Caco-2 (cell line): ENCODE data around the gene CNGA4. TPM values are rescaled to one million over a fixed set of nuclear protein-coding genes. Genes with fewer than 3 reads are reported as not detected.

Experiments
- BruUV-seq: library from RNA; stranded (reverse); fragments of 400-500 nt; replicated peaks from 2 replicates; lab custom pipeline; 2021; lab: Mats Ljungman, UMichigan
- CTCF ChIA-PET: fragments of 300-600 bp; sonication (Branson Sonifier 250); formaldehyde crosslinking; loops from one replicate; lab custom pipeline; 2022; ENCODE audit warnings: antibody characterized with exemption; lab: Charles Lee
- POLR2A ChIA-PET: fragments of 300-600 bp; sonication (Branson Sonifier 250); formaldehyde crosslinking; loops from one replicate; lab custom pipeline; 2022; ENCODE audit warnings: antibody characterized with exemption; lab: Charles Lee
- DNase-seq, 2 experiments: peaks; one replicate each; pipeline versions ENCODE4 v3.0.0 to v3.0.0-alpha.2; 2020 to 2022
- H3K27me3 ChIP-seq: replicated peaks from 2 replicates; pipeline ENCODE4 v1.6.0; 2011; ENCODE audit warnings: low read length; ENCODE audit not compliant: control insufficient read depth, insufficient read depth
- H3K36me3 ChIP-seq: 2 replicates; pipeline ENCODE4 v1.5.1; 2011; ENCODE audit warnings: low read length; ENCODE audit not compliant: control insufficient read depth, insufficient read depth
- H3K4me1 ChIP-seq: fragments of 250-450 bp; sonication (Bioruptor Pico); 2 replicates; pipeline ENCODE4 v1.5.1; 2020; ENCODE audit warnings: mild to moderate bottlenecking
- H3K4me3 ChIP-seq: 2 replicates; pipeline ENCODE4 v1.5.1; 2011; ENCODE audit warnings: low read depth, mild to moderate bottlenecking, control low read depth, low read length
- H3K9me3 ChIP-seq: fragments of 250-450 bp; sonication (Bioruptor Pico); 2 replicates; pipeline ENCODE4 v1.5.1; 2020; ENCODE audit warnings: mild to moderate bottlenecking, moderate library complexity
- H3K27ac Mint-ChIP-seq: one replicate; pipeline ENCODE4 v1.8.0; 2022; ENCODE audit warnings: mixed read lengths; ENCODE audit not compliant: unreplicated experiment
- H3K27me3 Mint-ChIP-seq: one replicate; pipeline ENCODE4 v1.8.0; 2022; ENCODE audit warnings: mixed read lengths; ENCODE audit not compliant: insufficient read depth, unreplicated experiment
- H3K36me3 Mint-ChIP-seq: one replicate; pipeline ENCODE4 v1.8.0; 2022; ENCODE audit warnings: mild to moderate bottlenecking, mixed read lengths; ENCODE audit not compliant: insufficient read depth, unreplicated experiment
- H3K4me1 Mint-ChIP-seq: one replicate; pipeline ENCODE4 v1.8.0; 2022; ENCODE audit warnings: low read depth, mixed read lengths; ENCODE audit not compliant: unreplicated experiment
- H3K4me3 Mint-ChIP-seq: one replicate; pipeline ENCODE4 v1.8.0; 2022; ENCODE audit warnings: mild to moderate bottlenecking, moderate library complexity, mixed read lengths; ENCODE audit not compliant: unreplicated experiment
- H3K9me3 Mint-ChIP-seq: one replicate; pipeline ENCODE4 v1.8.0; 2022; ENCODE audit warnings: mixed read lengths; ENCODE audit not compliant: unreplicated experiment
- CTCF ChIP-seq, 2 experiments: fragments of 200-600 bp in 1 of 2; IDR thresholded peaks; 1 replicate in 1 of 2; 2 replicates in 1 of 2; pipeline versions ENCODE4 v1.5.1 to v1.8.0; 2011 to 2022; ENCODE audit warnings: antibody characterized with exemption in 1 of 2, control low read depth in 1 of 2, inconsistent platforms in 1 of 2, low read depth in 1 of 2, low read length in 1 of 2, mild to moderate bottlenecking in 1 of 2, moderate library complexity in 1 of 2; ENCODE audit not compliant: insufficient read depth in 1 of 2, severe bottlenecking in 1 of 2, unreplicated experiment in 1 of 2
- intact Hi-C: fragments of 100-400 bp; cut with micrococcal nuclease; formaldehyde crosslinking; loops from one replicate; pipeline ENCODE4 v1.10.0; 2022; ENCODE audit not compliant: unreplicated experiment
- total RNA-seq: library from RNA; stranded (reverse); gene quantifications from 2 replicates; pipeline ENCODE4 v1.2.3, GENCODE V29; 2022

The CNGA4 gene
- total RNA-seq, 1 experiment from 2014 or later: not detected

- intact Hi-C loops: no loop called here
- TF ChIP-seq CTCF (IDR thresholded peaks at IDR 0.05; ENCODE audit: insufficient read depth in 1 of 2, low read depth in 1 of 2, low read length in 1 of 2, severe bottlenecking in 1 of 2, unreplicated experiment in 1 of 2): no peak
- BruUV-seq: no TSS peak
- Histone ChIP-seq H3K9me3 (no peaks in the 10 kb centered on the region), H3K27me3 (no peaks in the 10 kb centered on the region), H3K36me3 (peaks cover 7% of the 10 kb centered on the region; the same call in 1 of the 2 replicates), H3K4me1 (no peaks in the 10 kb centered on the region), H3K4me3 (no peak overlapping the region)
- Mint-ChIP-seq H3K27ac (no peak overlapping the region), H3K4me3 (no peak overlapping the region), H3K9me3 (no peaks in the 10 kb centered on the region), H3K27me3 (no peaks in the 10 kb centered on the region), H3K36me3 (peaks cover 9% of the 10 kb centered on the region), H3K4me1 (peaks cover 5% of the 10 kb centered on the region)
- ChIA-PET CTCF (interaction anchor here (0.7 kb wide), 1 partner anchor 176 kb away, joined by 4 read pairs; no protein-coding TSS in a partner anchor), POLR2A (no interaction called here)
- no peak for DNase-seq
These were observed 32.3 kb upstream of the CNGA4 start for GRCh38 chr11:6206456-6207180.

GRCh38 chr11:6209801-6210200 lies 29.1 kb upstream of the CNGA4 start:
- Mint-ChIP-seq H3K27me3 (no peaks in the 10 kb centered on the region), H3K9me3 (no peaks in the 10 kb centered on the region), H3K4me3 (no peak overlapping the region), H3K4me1 (peaks cover 5% of the 10 kb centered on the region), H3K36me3 (peaks cover 9% of the 10 kb centered on the region), H3K27ac (no peak overlapping the region)
- BruUV-seq: no TSS peak
- ChIA-PET POLR2A (no interaction called here), CTCF (no interaction called here)
- DNase-seq: no peak
- H3K36me3 ChIP-seq: peaks cover 7% of the 10 kb centered on the region; the same call in 1 of the 2 replicates
- H3K9me3 ChIP-seq: no peaks in the 10 kb centered on the region
- no peak for TF ChIP-seq CTCF (IDR thresholded peaks at IDR 0.05; ENCODE audit: insufficient read depth in 1 of 2, low read depth in 1 of 2, low read length in 1 of 2, severe bottlenecking in 1 of 2, unreplicated experiment in 1 of 2)
- H3K4me3 ChIP-seq: no peak overlapping the region
- H3K27me3 ChIP-seq: no peaks in the 10 kb centered on the region
- no peaks in the 10 kb centered on the region for H3K4me1 ChIP-seq
- intact Hi-C loops: no loop called here

- Mint-ChIP-seq H3K9me3 (no peaks in the 10 kb centered on the region), H3K4me3 (no peak overlapping the region), H3K36me3 (peaks cover 12% of the 10 kb centered on the region), H3K27ac (no peak overlapping the region), H3K4me1 (peaks cover 5% of the 10 kb centered on the region), H3K27me3 (no peaks in the 10 kb centered on the region)
- no peaks in the 10 kb centered on the region for H3K9me3 ChIP-seq
- H3K36me3 ChIP-seq: peaks cover 3% of the 10 kb centered on the region; the same call in 1 of the 2 replicates
- no peak for TF ChIP-seq CTCF (IDR thresholded peaks at IDR 0.05; ENCODE audit: insufficient read depth in 1 of 2, low read depth in 1 of 2, low read length in 1 of 2, severe bottlenecking in 1 of 2, unreplicated experiment in 1 of 2)
- intact Hi-C loops: no loop called here
- no peaks in the 10 kb centered on the region for H3K27me3 ChIP-seq
- H3K4me1 ChIP-seq: no peaks in the 10 kb centered on the region
- no peak for DNase-seq
- ChIA-PET POLR2A (no interaction called here), CTCF (no interaction called here)
- H3K4me3 ChIP-seq: no peak overlapping the region
- no TSS peak for BruUV-seq
These were observed 28.5 kb upstream of the CNGA4 start for GRCh38 chr11:6210274-6210955.
